Pancreas (tissue), 10 donors: ENCODE results near the gene NCOA3. TPM values are rescaled to one million over a fixed set of nuclear protein-coding genes. Genes with fewer than 3 reads are reported as not detected.
"Not testable (repeated sequence)": the region's sequence is repeated elsewhere in the genome, so short reads cannot be mapped to it uniquely, and the experiment has no call there.

Experiments
- ATAC-seq, 4 donors: fragments of 200-7000 bp; cut with Tn5 transposase; one replicate each; pipeline versions ENCODE4 v1.8.0 to v1.9.1; 2020; ENCODE audit warnings: mild to moderate bottlenecking in 4 of 4, moderate library complexity in 4 of 4
- DNase-seq, 6 donors: peaks; one replicate each; pipeline ENCODE4 v3.0.0-alpha.2; 2020
- FAIRE-seq: peaks from 2 replicates; lab custom pipeline; 2012; peaks lifted over from hg19 to GRCh38; lab: Jason Lieb, UNC
- H3K27ac ChIP-seq, 4 donors: fragments of 200-600 bp; sonication (generic); 1 replicate in 3 of 4; 2 replicates in 1 of 4; pipeline versions ENCODE4 v1.5.0 to v1.8.0; 2020
- H3K27me3 ChIP-seq, 4 donors: fragments of 200-600 bp; one replicate each; pipeline ENCODE4 v1.8.0; 2021
- H3K36me3 ChIP-seq, 3 donors: fragments of 200-600 bp; sonication (generic) in 1 of 3; one replicate each; pipeline versions ENCODE4 v1.5.0 to v1.8.0; 2020 to 2021
- H3K4me1 ChIP-seq, 3 donors: fragments of 200-600 bp; one replicate each; pipeline ENCODE4 v1.8.0; 2021
- H3K4me3 ChIP-seq, 4 donors: fragments of 200-600 bp; sonication (generic) in 2 of 4; one replicate each; pipeline versions ENCODE4 v1.5.0 to v1.8.0; 2020 to 2021
- H3K9me3 ChIP-seq, 4 donors: fragments of 200-600 bp; one replicate each; pipeline ENCODE4 v1.8.0; 2021
- CTCF ChIP-seq, 4 donors: fragments of 200-600 bp; sonication (generic) in 3 of 4; IDR thresholded peaks; one replicate each; pipeline versions ENCODE4 v1.5.0 to v1.8.0; 2021; ENCODE audit warnings: antibody characterized with exemption in 4 of 4
- WGBS, 2 donors: extraction: QIAGEN DNeasy Blood & Tissue Kit; methylation state at CpG; one replicate each; pipeline ENCODE4 v1.1.7; 2013; 5-methylcytosine and 5-hydroxymethylcytosine counted together
- intact Hi-C, 3 donors: fragments of 100-400 bp; cut with DNase I; formaldehyde crosslinking; loops; one replicate each; pipeline versions ENCODE4 v1.11.1 to v1.14.2; 2022
- polyA plus RNA-seq, 2 donors: library from polyadenylated mRNA; stranded (reverse); fragments of 200-250 nt; gene quantifications; one replicate each; pipeline ENCODE4 v1.2.3, GENCODE V29; 2013
- total RNA-seq, 6 donors: library from RNA; stranded (reverse); fragmentation: NEBNext Ultra II Directional in 4 of 6; extraction: Animal tissue kit (Norgen Biotek cat#: 25700) in 4 of 6; gene quantifications; one replicate each; pipeline versions ENCODE4 v1.2.1 to v1.2.4, GENCODE V29; 2021 to 2023
- donor health status: healthy with polysubstance abuse.
- donor health status: DM: no; HTN: no; CAD: no; lungs with moderate emphysema.
- donor health status: DM: no; HTN: no; CAD: no.
- donor health status: control.
- donor health status: control.
- donor health status: Bipolar disorder and iron deficiency.
- donor health status: DM: yes; HTN: yes; CAD: no.
- donor health status: DM: no; HTN: no; CAD: no.
- donor health status: DM: no; HTN: no; CAD: no.
- donor health status: DM: yes; HTN: yes; CAD: no.

The NCOA3 gene
- total and polyA plus RNA-seq, 8 donors = 3.6 to 17.4 (median 10.5) TPM

- intact Hi-C loops = no loop called here
Measured at GRCh38 chr20:47594157-47594556, 92.5 kb downstream of the NCOA3 start.

GRCh38 chr20:47595138-47595537, 93.5 kb downstream of the NCOA3 start:
- DNase-seq, H3K27me3 ChIP-seq, H3K27ac ChIP-seq, intact Hi-C loops, H3K9me3 ChIP-seq, H3K4me3 ChIP-seq, FAIRE-seq, H3K36me3 ChIP-seq, ATAC-seq: not testable (repeated sequence)
- WGBS, 2 donors = 93 to 97% methylated on average over 10 of the region's 10 CpGs
- peaks cover 0 to 15% (median 13%) of the 10 kb centered on the region in 3 donors for H3K4me1 ChIP-seq

More at GRCh38 chr20:47594157-47594556, 92.5 kb downstream of the NCOA3 start:
- no peak for ATAC-seq
- WGBS, 2 donors = 89 to 94% methylated on average over 6 of the region's 6 CpGs
- no peak for DNase-seq
- Histone ChIP-seq H3K9me3 (no peaks in the 10 kb centered on the region), H3K4me1 (peaks cover 0 to 11% (median 7%) of the 10 kb centered on the region in 3 donors), H3K4me3 (no peak overlapping the region), H3K36me3 (no peaks in the 10 kb centered on the region), H3K27me3 (no peaks in the 10 kb centered on the region), H3K27ac (no peak overlapping the region)
- no peak for TF ChIP-seq CTCF (IDR thresholded peaks at IDR 0.05)
- FAIRE-seq = no peak

GRCh38 chr20:47596003-47596571, 94.4 kb downstream of the NCOA3 start:
- peaks cover 0 to 15% (median 13%) of the 10 kb centered on the region in 3 donors for H3K4me1 ChIP-seq
- peak in 2 of 4 donors; percentile 36 to 66 for ATAC-seq
- WGBS, 2 donors = 32 to 38% methylated on average over 6 of the region's 6 CpGs

GRCh38 chr20:47597090-47597489, 95.4 kb downstream of the NCOA3 start:
- H3K27me3 ChIP-seq = no peaks in the 10 kb centered on the region
- ATAC-seq = no peak
- H3K27ac ChIP-seq = no peak overlapping the region
- H3K9me3 ChIP-seq = no peaks in the 10 kb centered on the region
- intact Hi-C loops = no loop called here
- H3K4me1 ChIP-seq = peaks cover 0 to 19% (median 15%) of the 10 kb centered on the region in 3 donors
- H3K4me3 ChIP-seq = no peak overlapping the region
- no peaks in the 10 kb centered on the region for H3K36me3 ChIP-seq
- FAIRE-seq = no peak
- no peak for DNase-seq
- TF ChIP-seq CTCF (IDR thresholded peaks at IDR 0.05) = no peak

More at GRCh38 chr20:47596003-47596571, 94.4 kb downstream of the NCOA3 start:
- no peak for TF ChIP-seq CTCF (IDR thresholded peaks at IDR 0.05)
- Histone ChIP-seq H3K36me3 (no peaks in the 10 kb centered on the region), H3K9me3 (no peaks in the 10 kb centered on the region), H3K27me3 (no peaks in the 10 kb centered on the region), H3K27ac (no peak overlapping the region), H3K4me3 (no peak overlapping the region)
- FAIRE-seq = no peak
- intact Hi-C loops = no loop called here
- DNase-seq = no peak

GRCh38 chr20:47598911-47599744, 97.4 kb downstream of the NCOA3 start:
- Histone ChIP-seq H3K27ac (no peak overlapping the region), H3K4me1 (peaks cover 0 to 19% (median 15%) of the 10 kb centered on the region in 3 donors), H3K9me3 (no peaks in the 10 kb centered on the region), H3K4me3 (no peak overlapping the region), H3K36me3 (no peaks in the 10 kb centered on the region), H3K27me3 (no peaks in the 10 kb centered on the region)
- no peak for DNase-seq
- FAIRE-seq = no peak
- 85 to 89% methylated on average over 7 of the region's 7 CpGs for WGBS, 2 donors
- no peak for TF ChIP-seq CTCF (IDR thresholded peaks at IDR 0.05)
- ATAC-seq = no peak
- intact Hi-C loops = no loop called here
